GM21737 (cell line): Measurements from ENCODE around the gene CUZD1.
"Not testable (repeated sequence)": the region's sequence is repeated elsewhere in the genome, so short reads cannot be mapped to it uniquely, and the experiment has no call there.

Source experiments
- ATAC-seq: cut with Tn5 transposase; IDR thresholded peaks from one replicate; pipeline ENCODE4 v1.9.1; 2021; ENCODE audit warnings: mild to moderate bottlenecking, moderate library complexity; ENCODE audit not compliant: unreplicated experiment

CUZD1 gene

GRCh38 chr10:122845783-122846332, at the start of gene CUZD1:
Gene CUZD1 (minus strand): TSS chr10:122845857. CDS start chr10:122845843, 14 bp downstream.
- ATAC-seq, result no peak

GRCh38 chr10:122894261-122894944, 48.7 kb upstream of the CUZD1 start:
- no peak for ATAC-seq

GRCh38 chr10:122884166-122884565, 38.5 kb upstream of the CUZD1 start:
- no peak for ATAC-seq

GRCh38 chr10:122882766-122883165, 37.1 kb upstream of the CUZD1 start:
- no peak for ATAC-seq

GRCh38 chr10:122879339-122880273, 33.9 kb upstream of the CUZD1 start, which contains the start of gene FAM24B:
Gene FAM24B (minus strand): TSS chr10:122879581. CDS start chr10:122850515, 29,066 bp downstream.
- ATAC-seq, result peak; percentile 61

GRCh38 chr10:122878799-122879338, 33.2 kb upstream of the CUZD1 start:
- ATAC-seq, result peak; percentile 10

- ATAC-seq, result no peak
Observed at GRCh38 chr10:122877264-122877663, 31.6 kb upstream of the CUZD1 start.

- no peak for ATAC-seq
Observed at GRCh38 chr10:122876467-122876855, 30.8 kb upstream of the CUZD1 start.

GRCh38 chr10:122875843-122876466, 30.3 kb upstream of the CUZD1 start:
- no peak for ATAC-seq

GRCh38 chr10:122871947-122872346, 26.3 kb upstream of the CUZD1 start:
- ATAC-seq, result not testable (repeated sequence)

GRCh38 chr10:122868768-122869167, 23.1 kb upstream of the CUZD1 start:
- not testable (repeated sequence) for ATAC-seq

GRCh38 chr10:122866757-122867482, 21.3 kb upstream of the CUZD1 start:
- ATAC-seq, result not testable (repeated sequence)

GRCh38 chr10:122864901-122865300, 19.2 kb upstream of the CUZD1 start:
- no peak for ATAC-seq

GRCh38 chr10:122864194-122864592, 18.5 kb upstream of the CUZD1 start:
- no peak for ATAC-seq

- ATAC-seq, result no peak
Observed at GRCh38 chr10:122863216-122864193, 17.8 kb upstream of the CUZD1 start.

- ATAC-seq, result no peak
Observed at GRCh38 chr10:122861711-122862161, 16.1 kb upstream of the CUZD1 start.

- no peak for ATAC-seq
Observed at GRCh38 chr10:122859527-122859926, 13.9 kb upstream of the CUZD1 start.

- not testable (repeated sequence) for ATAC-seq
Observed at GRCh38 chr10:122858042-122858441, 12.4 kb upstream of the CUZD1 start.

- no peak for ATAC-seq
Observed at GRCh38 chr10:122856902-122857301, 11.2 kb upstream of the CUZD1 start.
